Measurements from ENCODE around the gene MAN2A2.
A peak's percentile ranks its signal among the peaks of the same experiment; 100 is the strongest.
"Not testable (repeated sequence)": the region's sequence is repeated elsewhere in the genome, so short reads cannot be mapped to it uniquely, and the experiment has no call there.

MAN2A2 gene

DNA sequence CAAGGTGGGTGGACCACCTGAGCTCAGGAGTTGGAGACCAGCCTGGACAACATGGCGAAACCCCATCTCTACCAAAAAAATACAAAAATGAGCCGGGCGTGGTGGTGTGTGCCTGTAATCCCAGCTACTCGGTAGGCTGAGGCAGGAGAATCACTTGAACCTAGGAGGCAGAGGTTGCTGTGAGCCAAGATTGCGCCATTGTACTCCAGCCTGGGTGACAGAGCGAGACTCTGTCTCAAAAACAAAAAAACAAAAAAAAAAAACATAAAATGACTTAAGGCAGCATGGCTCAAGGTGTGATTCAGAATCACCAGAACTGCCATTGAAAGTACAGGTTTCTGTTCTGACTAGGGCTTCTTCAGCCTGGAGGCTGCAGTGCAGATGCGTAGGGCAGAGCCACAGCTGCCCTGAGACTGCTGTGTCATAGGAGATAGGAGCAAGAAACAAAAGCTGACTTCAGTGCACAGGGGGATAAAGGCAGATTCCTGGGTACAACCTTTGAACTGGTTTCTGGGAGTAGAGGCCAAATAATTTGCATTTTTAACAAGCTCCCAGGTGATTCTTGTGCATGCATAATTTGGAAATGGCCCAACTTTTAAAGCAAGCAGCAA, 19.7 kb downstream of the MAN2A2 start:
- not testable (repeated sequence) for DNase-seq

- no peak for DNase-seq
Measured at GRCh38 chr15:90924375-90924774, 21.3 kb downstream of the MAN2A2 start.

GRCh38 chr15:90926766-90927165, 23.7 kb downstream of the MAN2A2 start:
- not testable (repeated sequence) for DNase-seq

DNA sequence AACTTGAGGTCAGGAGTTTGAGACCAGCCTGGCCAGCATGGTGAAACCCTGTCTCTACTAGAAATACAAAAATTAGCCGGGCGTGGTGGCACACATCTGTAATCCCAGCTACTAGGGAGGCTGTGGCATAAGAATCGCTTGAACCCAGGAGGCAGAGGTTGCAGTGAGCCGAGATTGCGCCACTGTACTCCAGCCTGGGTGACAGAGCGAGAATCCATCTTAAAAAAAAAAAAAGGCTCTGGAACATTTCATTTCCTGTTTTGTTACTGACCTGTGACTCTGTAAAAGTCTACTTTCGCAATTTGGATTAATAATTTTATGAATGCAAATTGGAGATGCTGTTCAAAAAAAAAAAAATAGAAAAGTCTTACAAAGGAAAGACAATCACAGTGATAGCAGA, 25.0 kb downstream of the MAN2A2 start:
- DNase-seq: not testable (repeated sequence)

DNA sequence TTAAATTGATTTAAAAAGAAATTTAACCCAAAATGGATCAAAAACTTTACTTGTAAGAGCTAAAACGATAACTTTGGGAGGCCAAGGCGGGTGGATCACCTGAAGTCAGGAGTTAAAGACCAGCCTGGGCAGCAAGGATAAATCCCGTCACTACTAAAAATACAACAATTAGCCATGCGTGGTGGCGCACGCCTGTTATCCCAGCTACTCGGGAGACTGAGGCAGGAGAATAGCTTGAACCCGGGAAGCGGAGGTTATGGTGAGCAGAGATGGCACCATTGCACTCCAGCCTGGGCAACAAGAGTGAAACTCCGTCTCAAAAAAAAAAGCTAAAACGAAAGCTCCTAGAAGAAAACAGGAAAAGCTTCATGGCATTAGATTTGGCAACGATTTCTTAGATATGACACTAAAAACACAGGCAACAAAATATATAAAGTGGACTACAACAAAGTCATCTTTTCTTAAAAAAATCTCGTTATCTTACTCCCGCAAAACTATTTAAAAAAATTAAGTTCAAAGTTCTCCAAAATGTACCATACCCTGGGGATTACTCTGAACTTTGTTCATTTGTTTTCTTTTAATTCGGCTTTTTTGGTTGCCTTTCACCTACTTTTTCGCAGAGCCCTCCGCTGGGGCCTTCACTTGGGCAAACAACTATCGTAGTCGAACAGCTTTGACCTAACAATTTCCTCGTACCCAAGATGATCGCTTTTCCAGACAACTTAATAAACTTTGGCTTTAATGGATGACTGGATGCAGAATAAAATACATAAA, 26.3 kb downstream of the MAN2A2 start:
- no peak for DNase-seq

DNA sequence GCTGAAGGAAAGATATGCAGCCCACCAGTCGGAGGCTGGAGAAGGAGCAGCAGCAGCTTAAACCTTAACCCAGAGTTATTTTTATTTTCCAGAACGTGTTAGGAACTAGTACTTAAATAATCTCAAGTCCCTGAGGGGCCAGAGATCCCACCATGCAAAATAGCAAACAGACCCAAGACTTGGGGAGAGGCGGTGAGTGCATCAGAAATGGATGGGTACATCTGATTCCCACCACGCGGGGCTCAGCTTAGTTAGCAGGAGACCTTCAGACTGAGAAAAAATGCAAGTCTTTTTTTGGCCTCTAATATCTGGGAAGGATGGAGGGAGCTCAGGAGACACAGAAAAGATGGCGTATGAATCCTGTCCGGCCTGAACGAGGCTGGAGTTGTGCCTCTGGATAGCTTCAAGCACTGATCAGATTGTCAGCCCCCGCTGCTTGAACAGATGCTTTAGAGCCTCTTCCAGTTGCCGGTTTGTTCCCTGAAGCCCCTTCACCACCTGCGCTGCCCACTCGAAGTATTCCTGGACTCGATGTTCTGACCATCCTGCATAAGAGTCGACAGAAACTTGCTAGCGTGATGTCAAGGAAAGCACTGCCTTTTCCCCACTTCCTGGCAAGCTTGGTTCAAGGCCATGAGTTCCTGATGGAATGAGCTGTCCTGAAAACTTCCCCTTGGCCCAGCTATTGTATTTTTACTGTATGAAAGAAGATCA, 27.9 kb downstream of the MAN2A2 start:
- DNase-seq: no peak

GRCh38 chr15:90931575-90931827, 28.4 kb downstream of the MAN2A2 start:
- DNase-seq: no peak

GRCh38 chr15:90931828-90932659, 28.9 kb downstream of the MAN2A2 start, which contains the start of gene HDDC3:
TSS of gene HDDC3 (minus strand) at chr15:90932549. CDS start at chr15:90932540, 9 bp downstream.
- DNase-seq: peak; percentile 88

- DNase-seq: no peak
Measured at GRCh38 chr15:90932660-90932991, 29.5 kb downstream of the MAN2A2 start.

- DNase-seq: no peak
Measured at GRCh38 chr15:90933301-90933700, 30.2 kb downstream of the MAN2A2 start.

DNA sequence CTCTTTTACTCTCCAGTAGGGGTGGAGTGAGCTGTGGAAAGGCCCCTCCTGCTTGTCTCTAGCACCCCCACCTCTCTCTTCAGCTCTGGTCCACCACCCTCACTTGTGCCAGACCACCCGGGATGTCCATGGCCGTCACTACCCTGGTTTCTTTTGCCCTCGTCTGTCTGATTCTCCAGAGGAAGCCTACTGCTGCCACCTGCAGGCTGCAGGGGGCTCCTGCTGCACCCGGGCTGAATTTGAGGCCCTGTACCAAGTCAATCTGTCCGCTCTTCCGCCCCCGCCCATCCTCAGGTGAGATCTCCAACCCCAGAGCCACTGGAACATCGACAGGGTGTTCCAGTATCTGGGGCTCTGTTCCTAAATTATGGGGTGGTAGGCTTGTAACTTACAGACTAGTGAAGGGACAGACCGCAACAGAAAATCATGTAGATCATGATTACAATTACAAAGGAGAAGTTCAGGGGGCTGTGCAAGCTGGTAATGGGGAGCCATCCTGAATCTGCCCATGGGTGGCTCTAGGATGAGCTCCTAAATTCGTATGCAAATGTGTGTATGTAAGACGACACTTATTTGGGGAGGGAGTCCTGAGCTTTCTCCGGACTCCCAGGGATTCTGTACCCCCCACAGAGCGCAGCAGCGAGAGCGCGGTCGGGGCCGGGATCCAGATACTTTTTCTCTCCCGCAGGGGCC, 31.3 kb downstream of the MAN2A2 start:
- DNase-seq: peak; percentile 87

GRCh38 chr15:90934949-90935751, 32.0 kb downstream of the MAN2A2 start, which contains the start of gene UNC45A:
TSS of gene UNC45A (plus strand) at chr15:90935285. CDS start at chr15:90935325, 40 bp downstream.
- DNase-seq: peak; percentile 93

GRCh38 chr15:90936823-90937222, 33.7 kb downstream of the MAN2A2 start:
- no peak for DNase-seq

DNA sequence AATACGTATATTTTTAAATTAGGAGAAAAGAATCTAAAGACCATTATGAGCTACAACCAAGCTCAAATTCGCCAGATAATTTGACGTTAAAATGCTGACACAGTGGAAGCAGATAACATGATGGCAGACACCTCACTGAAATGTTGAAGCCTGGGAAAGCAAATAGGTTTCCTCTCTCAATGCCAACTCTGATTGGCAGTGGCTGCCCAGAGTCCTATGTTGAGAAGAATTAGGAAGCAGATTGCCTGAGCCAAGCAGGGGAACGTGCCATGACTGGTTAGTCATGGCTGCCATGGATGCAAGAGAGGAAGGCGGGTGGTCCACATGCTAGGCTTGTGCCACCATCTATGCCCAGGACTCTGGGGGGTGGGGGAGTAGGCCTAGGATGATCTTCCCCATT, 35.2 kb downstream of the MAN2A2 start:
- DNase-seq: no peak

GRCh38 chr15:90939756-90940155, 36.7 kb downstream of the MAN2A2 start:
- DNase-seq: no peak

GRCh38 chr15:90941038-90941437, 37.9 kb downstream of the MAN2A2 start:
- no peak for DNase-seq

DNA sequence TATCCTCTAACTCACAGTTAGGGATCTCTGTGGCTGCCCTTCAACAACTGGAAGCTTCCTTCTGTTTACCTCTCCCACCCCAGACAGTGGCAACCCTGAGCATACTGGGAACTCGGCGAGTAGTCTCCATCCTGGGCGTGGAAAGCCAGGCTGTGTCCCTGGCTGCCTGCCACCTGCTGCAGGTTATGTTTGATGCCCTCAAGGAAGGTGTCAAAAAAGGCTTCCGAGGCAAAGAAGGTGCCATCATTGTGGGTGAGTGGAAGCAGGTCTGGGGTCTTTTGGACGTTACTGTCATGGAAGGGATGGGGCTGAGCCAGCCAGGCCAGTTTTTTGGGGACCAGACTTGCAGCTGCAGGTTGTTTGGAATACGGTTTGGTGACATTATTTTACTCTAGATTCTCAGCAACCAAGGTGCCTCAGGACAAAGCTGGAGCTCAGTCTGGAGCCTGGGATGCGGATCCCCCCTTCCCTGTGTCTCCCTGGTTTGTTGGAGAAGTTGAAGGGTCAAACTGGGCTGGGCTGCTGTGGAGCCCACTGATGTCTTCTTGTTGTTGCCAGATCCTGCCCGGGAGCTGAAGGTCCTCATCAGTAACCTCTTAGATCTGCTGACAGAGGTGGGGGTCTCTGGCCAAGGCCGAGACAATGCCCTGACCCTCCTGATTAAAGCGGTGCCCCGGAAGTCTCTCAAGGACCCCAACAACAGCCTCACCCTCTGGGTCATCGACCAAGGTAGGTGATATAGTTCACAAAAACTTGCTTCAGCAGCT, 39.4 kb downstream of the MAN2A2 start:
- no peak for DNase-seq

GRCh38 chr15:90945091-90945490, 42.0 kb downstream of the MAN2A2 start:
- DNase-seq: no peak

DNA sequence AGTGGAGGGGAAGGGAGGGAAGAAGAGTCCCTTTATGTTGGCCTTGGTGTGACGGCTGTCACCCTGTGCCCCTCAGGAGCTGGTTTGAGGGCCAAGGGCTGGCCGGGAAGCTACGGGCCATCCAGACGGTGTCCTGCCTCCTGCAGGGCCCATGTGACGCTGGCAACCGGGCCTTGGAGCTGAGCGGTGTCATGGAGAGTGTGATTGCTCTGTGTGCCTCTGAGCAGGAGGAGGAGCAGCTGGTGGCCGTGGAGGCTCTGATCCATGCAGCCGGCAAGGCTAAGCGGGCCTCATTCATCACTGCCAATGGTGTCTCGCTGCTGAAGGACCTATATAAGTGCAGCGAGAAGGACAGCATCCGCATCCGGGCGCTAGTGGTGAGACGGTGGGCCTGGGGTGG, 43.4 kb downstream of the MAN2A2 start:
- DNase-seq: no peak

DNA sequence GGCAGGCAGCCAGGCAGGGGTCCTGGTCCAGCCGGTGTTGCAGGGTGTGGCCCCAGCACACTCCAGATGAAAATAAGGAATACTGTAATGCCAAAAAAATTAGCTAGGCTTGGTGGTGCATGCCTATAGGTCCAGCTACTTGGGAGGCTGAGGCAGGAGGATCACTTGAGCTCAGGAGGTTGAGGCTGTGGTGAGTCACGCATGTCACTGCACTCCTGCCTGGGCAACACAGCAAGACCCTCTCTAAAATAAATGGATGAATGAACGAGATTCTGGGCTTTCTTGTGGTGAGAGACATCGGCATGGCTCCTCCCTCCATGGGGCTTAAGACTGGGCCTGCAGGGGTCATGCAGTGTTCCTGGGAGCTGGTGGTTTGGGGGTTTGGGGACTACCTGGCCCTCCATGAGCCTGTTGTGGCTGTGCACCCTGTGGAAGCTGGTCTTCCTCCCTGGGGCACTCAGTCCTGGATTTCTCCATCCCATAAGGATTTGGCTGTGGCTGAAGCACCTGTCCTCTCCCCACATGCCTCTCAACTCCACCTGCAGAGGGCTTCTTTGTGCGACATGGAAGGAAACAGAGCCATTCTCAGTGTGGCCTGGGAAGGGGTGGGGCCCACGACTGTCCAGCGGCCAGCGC, 44.0 kb downstream of the MAN2A2 start:
- DNase-seq: no peak

Measured in CD4-positive, alpha-beta T cell treated with Interleukin-15 for 1 hour (primary cell).